HepG2 (cell line): ENCODE data around the gene MSANTD1. TPM values are rescaled to one million over a fixed set of nuclear protein-coding genes. Genes with fewer than 3 reads are reported as not detected.

Source experiments
- AGO2 ChIP-seq: fragments of 200-400 bp; formaldehyde crosslinking; optimal IDR thresholded peaks from 2 replicates; pipeline ENCODE3; 2017; ENCODE audit warnings: mild to moderate bottlenecking, low read depth, low read length, moderate library complexity
- SP140L ChIP-seq: sonication (generic); formaldehyde crosslinking; IDR thresholded peaks from 2 replicates; pipeline ENCODE4 v1.4.0; 2020; ENCODE audit warnings: missing genetic modification reagents, borderline replicate concordance
- STAG1 ChIP-seq: sonication (generic); formaldehyde crosslinking; IDR thresholded peaks from 2 replicates; pipeline ENCODE4 v1.4.0; 2020; ENCODE audit warnings: missing genetic modification reagents
- ZNF121 ChIP-seq: sonication (generic); formaldehyde crosslinking; IDR thresholded peaks from 2 replicates; pipeline ENCODE4 v1.5.0; 2020; ENCODE audit warnings: mild to moderate bottlenecking, missing genetic modification reagents
- polyA plus RNA-seq, 8 experiments: library from polyadenylated mRNA; depleted of rRNA in 3 of 8; stranded (reverse) in 7 of 8; unstranded in 1 of 8; fragments of >200 nt; fragmentation: Illumina TruSeq in 4 of 8; extraction: Trizol in 4 of 8; gene quantifications; 2 replicates each; pipeline versions ENCODE4 v1.2.1 to v1.2.3, GENCODE V29; 2011 to 2016; ENCODE audit warnings: low read depth in 4 of 8, missing spikeins in 1 of 8, mixed read lengths in 1 of 8; ENCODE audit not compliant: insufficient read depth in 1 of 8
- total RNA-seq, 5 experiments: library from RNA; depleted of rRNA; stranded (reverse); fragments of >200 nt; fragmentation: Illumina TruSeq; extraction: Trizol; gene quantifications; 2 replicates each; pipeline ENCODE4 v1.2.3, GENCODE V29; 2016; ENCODE audit warnings: low read depth in 1 of 5
- TF ChIP-seq, protein P1 (sequence below): sonication (generic); formaldehyde crosslinking; IDR thresholded peaks from 2 replicates; pipeline ENCODE4 v1.5.1; 2020; ENCODE audit warnings: mild to moderate bottlenecking, missing genetic modification reagents, moderate library complexity
- TF ChIP-seq, protein P2 (sequence below): sonication (generic); formaldehyde crosslinking; IDR thresholded peaks from 2 replicates; pipeline ENCODE4 v1.5.0; 2020; ENCODE audit warnings: mild to moderate bottlenecking, missing genetic modification reagents
- TF ChIP-seq, protein P3 (sequence below): sonication (generic); formaldehyde crosslinking; IDR thresholded peaks from 2 replicates; pipeline ENCODE4 v1.4.0; 2020; ENCODE audit warnings: missing genetic modification reagents

MSANTD1 gene
- total and polyA plus RNA-seq, 2 of the 13 experiments (the other 11 are each of a cell fraction or from before 2014, with no cell fraction given) = 0.22 to 0.40 TPM

DNA sequence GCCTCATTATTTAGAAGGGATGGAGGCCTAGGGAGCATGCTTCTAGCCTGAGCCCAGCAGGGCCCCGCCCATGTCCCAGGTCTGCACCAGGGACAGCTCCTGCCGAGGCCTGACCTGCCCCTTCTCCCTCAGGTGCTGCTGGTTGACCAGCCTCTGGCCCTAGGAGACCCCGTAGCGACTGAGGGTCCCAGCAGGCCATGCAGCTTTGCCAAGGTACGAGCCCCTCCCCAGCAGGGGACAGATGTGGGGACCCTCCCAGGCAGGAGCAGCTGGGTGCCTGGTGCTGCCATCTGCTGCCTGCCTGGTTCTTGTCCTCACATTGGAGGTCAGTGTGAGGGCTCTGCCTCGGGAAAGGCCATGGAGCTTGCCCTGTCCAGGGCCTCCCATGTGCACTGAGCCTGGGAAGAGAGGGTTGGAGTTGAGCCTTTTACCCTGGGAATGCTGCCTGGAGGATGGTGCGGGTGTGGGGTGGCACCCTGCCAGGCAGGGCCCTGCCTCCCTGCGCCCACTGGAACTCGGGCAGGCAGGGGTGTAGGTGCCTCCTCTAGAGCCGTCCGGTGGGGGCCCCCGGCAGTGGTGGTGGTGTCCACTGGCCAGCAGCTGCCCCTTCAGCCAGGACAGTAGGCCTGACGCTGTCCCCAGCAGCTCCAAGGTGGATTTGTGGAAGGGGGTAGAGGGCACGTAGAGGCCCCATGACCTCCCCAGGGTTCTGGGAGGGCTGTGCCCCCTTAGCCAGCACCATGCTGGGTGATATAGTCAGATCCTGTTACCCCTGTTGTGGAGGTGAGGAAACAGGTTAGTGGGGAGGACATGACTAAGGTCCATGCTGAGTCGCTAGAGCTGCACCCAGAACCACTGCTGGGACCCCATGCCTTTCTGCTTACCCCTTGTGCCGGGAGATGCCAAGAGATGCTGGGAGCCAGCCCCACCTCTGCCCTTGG is 2.2 kb upstream of the MSANTD1 start (continued):
- TF ChIP-seq, protein P1, sequence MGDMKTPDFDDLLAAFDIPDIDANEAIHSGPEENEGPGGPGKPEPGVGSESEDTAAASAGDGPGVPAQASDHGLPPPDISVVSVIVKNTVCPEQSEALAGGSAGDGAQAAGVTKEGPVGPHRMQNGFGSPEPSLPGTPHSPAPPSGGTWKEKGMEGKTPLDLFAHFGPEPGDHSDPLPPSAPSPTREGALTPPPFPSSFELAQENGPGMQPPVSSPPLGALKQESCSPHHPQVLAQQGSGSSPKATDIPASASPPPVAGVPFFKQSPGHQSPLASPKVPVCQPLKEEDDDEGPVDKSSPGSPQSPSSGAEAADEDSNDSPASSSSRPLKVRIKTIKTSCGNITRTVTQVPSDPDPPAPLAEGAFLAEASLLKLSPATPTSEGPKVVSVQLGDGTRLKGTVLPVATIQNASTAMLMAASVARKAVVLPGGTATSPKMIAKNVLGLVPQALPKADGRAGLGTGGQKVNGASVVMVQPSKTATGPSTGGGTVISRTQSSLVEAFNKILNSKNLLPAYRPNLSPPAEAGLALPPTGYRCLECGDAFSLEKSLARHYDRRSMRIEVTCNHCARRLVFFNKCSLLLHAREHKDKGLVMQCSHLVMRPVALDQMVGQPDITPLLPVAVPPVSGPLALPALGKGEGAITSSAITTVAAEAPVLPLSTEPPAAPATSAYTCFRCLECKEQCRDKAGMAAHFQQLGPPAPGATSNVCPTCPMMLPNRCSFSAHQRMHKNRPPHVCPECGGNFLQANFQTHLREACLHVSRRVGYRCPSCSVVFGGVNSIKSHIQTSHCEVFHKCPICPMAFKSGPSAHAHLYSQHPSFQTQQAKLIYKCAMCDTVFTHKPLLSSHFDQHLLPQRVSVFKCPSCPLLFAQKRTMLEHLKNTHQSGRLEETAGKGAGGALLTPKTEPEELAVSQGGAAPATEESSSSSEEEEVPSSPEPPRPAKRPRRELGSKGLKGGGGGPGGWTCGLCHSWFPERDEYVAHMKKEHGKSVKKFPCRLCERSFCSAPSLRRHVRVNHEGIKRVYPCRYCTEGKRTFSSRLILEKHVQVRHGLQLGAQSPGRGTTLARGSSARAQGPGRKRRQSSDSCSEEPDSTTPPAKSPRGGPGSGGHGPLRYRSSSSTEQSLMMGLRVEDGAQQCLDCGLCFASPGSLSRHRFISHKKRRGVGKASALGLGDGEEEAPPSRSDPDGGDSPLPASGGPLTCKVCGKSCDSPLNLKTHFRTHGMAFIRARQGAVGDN = peak; percentile 64
- TF ChIP-seq STAG1 (CRISPR knock-in tag) (peak; percentile 56), AGO2 (peak; percentile 18), ZNF121 (CRISPR knock-in tag) (0 out of 2 replicates have a peak, but pooled peaks have one; percentile 25), SP140L (CRISPR knock-in tag) (no peak)
- TF ChIP-seq, protein P2, sequence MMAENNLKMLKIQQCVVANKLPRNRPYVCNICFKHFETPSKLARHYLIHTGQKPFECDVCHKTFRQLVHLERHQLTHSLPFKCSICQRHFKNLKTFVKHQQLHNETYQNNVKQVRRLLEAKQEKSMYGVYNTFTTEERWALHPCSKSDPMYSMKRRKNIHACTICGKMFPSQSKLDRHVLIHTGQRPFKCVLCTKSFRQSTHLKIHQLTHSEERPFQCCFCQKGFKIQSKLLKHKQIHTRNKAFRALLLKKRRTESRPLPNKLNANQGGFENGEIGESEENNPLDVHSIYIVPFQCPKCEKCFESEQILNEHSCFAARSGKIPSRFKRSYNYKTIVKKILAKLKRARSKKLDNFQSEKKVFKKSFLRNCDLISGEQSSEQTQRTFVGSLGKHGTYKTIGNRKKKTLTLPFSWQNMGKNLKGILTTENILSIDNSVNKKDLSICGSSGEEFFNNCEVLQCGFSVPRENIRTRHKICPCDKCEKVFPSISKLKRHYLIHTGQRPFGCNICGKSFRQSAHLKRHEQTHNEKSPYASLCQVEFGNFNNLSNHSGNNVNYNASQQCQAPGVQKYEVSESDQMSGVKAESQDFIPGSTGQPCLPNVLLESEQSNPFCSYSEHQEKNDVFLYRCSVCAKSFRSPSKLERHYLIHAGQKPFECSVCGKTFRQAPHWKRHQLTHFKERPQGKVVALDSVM (CRISPR knock-in tag) = 0 out of 2 replicates have a peak, but pooled peaks have one; percentile 42
- TF ChIP-seq, protein P3, sequence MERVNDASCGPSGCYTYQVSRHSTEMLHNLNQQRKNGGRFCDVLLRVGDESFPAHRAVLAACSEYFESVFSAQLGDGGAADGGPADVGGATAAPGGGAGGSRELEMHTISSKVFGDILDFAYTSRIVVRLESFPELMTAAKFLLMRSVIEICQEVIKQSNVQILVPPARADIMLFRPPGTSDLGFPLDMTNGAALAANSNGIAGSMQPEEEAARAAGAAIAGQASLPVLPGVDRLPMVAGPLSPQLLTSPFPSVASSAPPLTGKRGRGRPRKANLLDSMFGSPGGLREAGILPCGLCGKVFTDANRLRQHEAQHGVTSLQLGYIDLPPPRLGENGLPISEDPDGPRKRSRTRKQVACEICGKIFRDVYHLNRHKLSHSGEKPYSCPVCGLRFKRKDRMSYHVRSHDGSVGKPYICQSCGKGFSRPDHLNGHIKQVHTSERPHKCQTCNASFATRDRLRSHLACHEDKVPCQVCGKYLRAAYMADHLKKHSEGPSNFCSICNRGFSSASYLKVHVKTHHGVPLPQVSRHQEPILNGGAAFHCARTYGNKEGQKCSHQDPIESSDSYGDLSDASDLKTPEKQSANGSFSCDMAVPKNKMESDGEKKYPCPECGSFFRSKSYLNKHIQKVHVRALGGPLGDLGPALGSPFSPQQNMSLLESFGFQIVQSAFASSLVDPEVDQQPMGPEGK (CRISPR knock-in tag) = 0 out of 2 replicates have a peak, but pooled peaks have one; percentile 15
